ENCODE results near the gene NUP54.

- TF ChIP-seq NRF1 (conservative IDR thresholded peaks at IDR 0.05 in 1 of 2, IDR thresholded peaks at IDR 0.05 in 1 of 2) (no peak), EZH2 (IDR thresholded peaks at IDR 0.05; ENCODE audit: borderline replicate concordance, low read depth, low read length) (no peak), CTCF (IDR thresholded peaks at IDR 0.05 in 2 of 3, conservative IDR thresholded peaks at IDR 0.05 in 1 of 3; ENCODE audit: insufficient read depth in 2 of 3, low read depth in 1 of 3, low read length in 3 of 3) (no peak), ZNF3 (CRISPR knock-in tag; IDR thresholded peaks at IDR 0.05) (no peak), BDP1 (IDR thresholded peaks at IDR 0.05; ENCODE audit: insufficient read depth, insufficient read length) (no peak), REST (IDR thresholded peaks at IDR 0.05; ENCODE audit: borderline replicate concordance) (no peak), REST (CRISPR knock-in tag; IDR thresholded peaks at IDR 0.05; ENCODE audit: low read depth) (no peak), RFX5 (IDR thresholded peaks at IDR 0.05; ENCODE audit: low read depth, low read length) (no peak), POLR2A (conservative IDR thresholded peaks at IDR 0.05) (no peak)
- TF ChIP-seq, protein P1, sequence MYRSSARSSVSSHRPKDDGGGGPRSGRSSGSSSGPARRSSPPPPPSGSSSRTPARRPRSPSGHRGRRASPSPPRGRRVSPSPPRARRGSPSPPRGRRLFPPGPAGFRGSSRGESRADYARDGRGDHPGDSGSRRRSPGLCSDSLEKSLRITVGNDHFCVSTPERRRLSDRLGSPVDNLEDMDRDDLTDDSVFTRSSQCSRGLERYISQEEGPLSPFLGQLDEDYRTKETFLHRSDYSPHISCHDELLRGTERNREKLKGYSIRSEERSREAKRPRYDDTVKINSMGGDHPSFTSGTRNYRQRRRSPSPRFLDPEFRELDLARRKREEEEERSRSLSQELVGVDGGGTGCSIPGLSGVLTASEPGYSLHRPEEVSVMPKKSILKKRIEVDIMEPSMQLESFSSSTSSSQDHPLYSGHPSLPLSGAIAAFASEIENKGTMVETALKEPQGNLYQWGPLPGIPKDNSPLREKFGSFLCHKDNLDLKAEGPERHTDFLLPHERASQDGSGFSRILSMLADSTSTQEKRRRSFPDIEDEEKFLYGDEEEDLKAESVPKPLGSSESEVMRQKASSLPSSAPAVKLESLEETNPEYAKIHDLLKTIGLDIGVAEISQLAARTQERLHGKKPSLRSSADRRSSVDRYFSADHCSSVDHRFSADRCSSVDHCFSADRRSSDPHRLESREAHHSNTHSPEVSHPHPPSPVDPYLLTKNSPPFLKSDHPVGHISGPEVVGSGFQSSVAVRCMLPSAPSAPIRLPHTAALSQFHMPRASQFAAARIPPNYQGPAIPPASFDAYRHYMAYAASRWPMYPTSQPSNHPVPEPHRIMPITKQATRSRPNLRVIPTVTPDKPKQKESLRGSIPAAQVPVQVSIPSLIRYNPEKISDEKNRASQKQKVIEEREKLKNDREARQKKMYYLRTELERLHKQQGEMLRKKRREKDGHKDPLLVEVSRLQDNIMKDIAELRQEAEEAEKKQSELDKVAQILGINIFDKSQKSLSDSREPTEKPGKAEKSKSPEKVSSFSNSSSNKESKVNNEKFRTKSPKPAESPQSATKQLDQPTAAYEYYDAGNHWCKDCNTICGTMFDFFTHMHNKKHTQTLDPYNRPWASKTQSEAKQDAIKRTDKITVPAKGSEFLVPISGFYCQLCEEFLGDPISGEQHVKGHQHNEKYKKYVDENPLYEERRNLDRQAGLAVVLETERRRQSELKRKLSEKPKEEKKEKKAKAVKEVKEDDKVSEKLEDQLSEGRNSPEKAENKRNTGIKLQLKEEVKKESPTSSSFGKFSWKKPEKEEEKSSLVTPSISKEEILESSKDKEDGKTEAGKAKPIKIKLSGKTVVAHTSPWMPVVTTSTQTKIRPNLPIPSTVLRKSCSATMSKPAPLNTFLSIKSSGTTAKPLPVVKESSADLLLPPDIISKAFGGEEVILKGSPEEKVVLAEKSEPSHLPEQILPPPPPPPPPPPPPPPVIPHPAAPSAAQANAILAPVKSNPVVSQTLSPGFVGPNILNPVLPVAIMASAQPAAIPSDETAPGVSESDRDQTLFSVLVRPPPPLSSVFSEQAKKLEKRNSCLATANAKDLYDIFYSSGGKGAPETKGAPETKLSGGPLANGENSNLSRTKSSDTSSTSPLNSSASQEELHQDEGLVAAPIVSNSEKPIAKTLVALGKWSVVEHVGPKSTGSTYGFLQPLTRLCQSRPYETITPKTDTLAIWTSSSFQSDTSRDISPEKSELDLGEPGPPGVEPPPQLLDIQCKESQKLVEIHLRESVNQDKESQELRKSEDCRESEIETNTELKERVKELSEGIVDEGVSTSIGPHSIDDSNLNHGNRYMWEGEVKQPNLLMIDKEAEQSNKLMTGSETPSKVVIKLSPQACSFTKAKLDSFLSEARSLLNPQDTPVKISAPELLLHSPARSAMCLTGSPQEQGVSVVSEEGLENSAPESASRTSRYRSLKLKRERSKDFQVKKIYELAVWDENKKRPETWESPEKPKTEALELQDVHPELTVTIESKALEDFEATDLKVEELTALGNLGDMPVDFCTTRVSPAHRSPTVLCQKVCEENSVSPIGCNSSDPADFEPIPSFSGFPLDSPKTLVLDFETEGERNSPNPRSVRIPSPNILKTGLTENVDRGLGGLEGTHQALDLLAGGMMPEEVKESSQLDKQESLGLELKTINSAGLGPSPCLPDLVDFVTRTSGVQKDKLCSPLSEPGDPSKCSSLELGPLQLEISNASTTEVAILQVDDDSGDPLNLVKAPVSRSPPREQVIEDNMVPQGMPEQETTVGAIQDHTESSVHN (IDR thresholded peaks at IDR 0.05; ENCODE audit: borderline replicate concordance in 1 of 2, low read depth in 1 of 2): no peak
These were observed 18.3 kb upstream of the NUP54 start for GRCh38 chr4:76166480-76166879.

All from K562 (cell line).